Progenitor cell of endocrine pancreas (in vitro differentiated cells): ENCODE data around the gene SMAD2. TPM values are rescaled to one million over a fixed set of nuclear protein-coding genes. Genes with fewer than 3 reads are reported as not detected.

Experiments used
- DNase-seq: peaks from one replicate; pipeline ENCODE4 v3.0.0; 2021; ENCODE audit warnings: low spot score; ENCODE audit not compliant: unreplicated experiment
- H3K27ac Mint-ChIP-seq: 2 replicates; pipeline ENCODE4 v1.8.0; 2021; ENCODE audit warnings: mild to moderate bottlenecking, moderate library complexity, mixed read lengths
- H3K27me3 Mint-ChIP-seq: 2 replicates; pipeline ENCODE4 v1.8.0; 2021; ENCODE audit warnings: mixed read lengths
- H3K36me3 Mint-ChIP-seq: 2 replicates; pipeline ENCODE4 v1.8.0; 2022; ENCODE audit warnings: mixed read lengths; ENCODE audit not compliant: insufficient read depth
- H3K4me1 Mint-ChIP-seq: 2 replicates; pipeline ENCODE4 v1.8.0; 2021; ENCODE audit warnings: low read depth, mixed read lengths
- H3K4me3 Mint-ChIP-seq: 2 replicates; pipeline ENCODE4 v1.8.0; 2021; ENCODE audit warnings: low read depth, mild to moderate bottlenecking, moderate library complexity, mixed read lengths
- H3K9me3 Mint-ChIP-seq: 2 replicates; pipeline ENCODE4 v1.8.0; 2021; ENCODE audit warnings: low read depth, mixed read lengths
- CTCF ChIP-seq: fragments of 200-600 bp; sonication (generic); IDR thresholded peaks from one replicate; pipeline ENCODE4 v1.5.0; 2021; ENCODE audit warnings: antibody characterized with exemption, mild to moderate bottlenecking; ENCODE audit not compliant: unreplicated experiment
- total RNA-seq: library from RNA; stranded (reverse); gene quantifications from 2 replicates; pipeline ENCODE4 v1.2.1, GENCODE V29; 2021

The SMAD2 gene
- total RNA-seq, 1 donor from 2014 or later, result 140 TPM

- no peak overlapping the region for H3K4me3 Mint-ChIP-seq
- TF ChIP-seq CTCF, result no peak
- no peak for DNase-seq
- no peaks in the 10 kb centered on the region for H3K27me3 Mint-ChIP-seq
- H3K27ac Mint-ChIP-seq, result peak overlapping the region; percentile 73
- peaks cover 8% of the 10 kb centered on the region for H3K4me1 Mint-ChIP-seq
- H3K9me3 Mint-ChIP-seq, result no peaks in the 10 kb centered on the region
- H3K36me3 Mint-ChIP-seq, result peaks cover 16% of the 10 kb centered on the region
These were observed 46.6 kb downstream of the SMAD2 start for GRCh38 chr18:47883771-47884413.

GRCh38 chr18:47882641-47883040, 47.8 kb downstream of the SMAD2 start:
- H3K36me3 Mint-ChIP-seq, result peaks cover 17% of the 10 kb centered on the region
- no peak overlapping the region for H3K27ac Mint-ChIP-seq
- H3K4me3 Mint-ChIP-seq, result no peak overlapping the region
- DNase-seq, result no peak
- peaks cover 8% of the 10 kb centered on the region for H3K4me1 Mint-ChIP-seq
- no peaks in the 10 kb centered on the region for H3K9me3 Mint-ChIP-seq
- TF ChIP-seq CTCF, result no peak
- no peaks in the 10 kb centered on the region for H3K27me3 Mint-ChIP-seq

- Mint-ChIP-seq H3K27ac (no peak overlapping the region), H3K4me1 (peaks cover 9% of the 10 kb centered on the region), H3K27me3 (no peaks in the 10 kb centered on the region), H3K4me3 (no peak overlapping the region), H3K36me3 (peaks cover 14% of the 10 kb centered on the region), H3K9me3 (no peaks in the 10 kb centered on the region)
- TF ChIP-seq CTCF, result no peak
- DNase-seq, result no peak
These were observed 48.6 kb downstream of the SMAD2 start for GRCh38 chr18:47881752-47882455.

GRCh38 chr18:47881042-47881441, 49.4 kb downstream of the SMAD2 start:
- peaks cover 9% of the 10 kb centered on the region for H3K4me1 Mint-ChIP-seq
- H3K36me3 Mint-ChIP-seq, result peaks cover 13% of the 10 kb centered on the region
- H3K9me3 Mint-ChIP-seq, result no peaks in the 10 kb centered on the region
- no peak for DNase-seq
- no peaks in the 10 kb centered on the region for H3K27me3 Mint-ChIP-seq
- H3K4me3 Mint-ChIP-seq, result no peak overlapping the region
- peak overlapping the region; percentile 3 for H3K27ac Mint-ChIP-seq
- no peak for TF ChIP-seq CTCF

- Mint-ChIP-seq H3K27ac (peak overlapping the region; percentile 10), H3K4me3 (no peak overlapping the region), H3K36me3 (peaks cover 13% of the 10 kb centered on the region), H3K27me3 (no peaks in the 10 kb centered on the region), H3K4me1 (peaks cover 11% of the 10 kb centered on the region), H3K9me3 (no peaks in the 10 kb centered on the region)
- DNase-seq, result no peak
- no peak for TF ChIP-seq CTCF
These were observed 52.6 kb downstream of the SMAD2 start for GRCh38 chr18:47877892-47878291.
